ENCODE measurements around the gene POLR2I.

The POLR2I gene

DNA sequence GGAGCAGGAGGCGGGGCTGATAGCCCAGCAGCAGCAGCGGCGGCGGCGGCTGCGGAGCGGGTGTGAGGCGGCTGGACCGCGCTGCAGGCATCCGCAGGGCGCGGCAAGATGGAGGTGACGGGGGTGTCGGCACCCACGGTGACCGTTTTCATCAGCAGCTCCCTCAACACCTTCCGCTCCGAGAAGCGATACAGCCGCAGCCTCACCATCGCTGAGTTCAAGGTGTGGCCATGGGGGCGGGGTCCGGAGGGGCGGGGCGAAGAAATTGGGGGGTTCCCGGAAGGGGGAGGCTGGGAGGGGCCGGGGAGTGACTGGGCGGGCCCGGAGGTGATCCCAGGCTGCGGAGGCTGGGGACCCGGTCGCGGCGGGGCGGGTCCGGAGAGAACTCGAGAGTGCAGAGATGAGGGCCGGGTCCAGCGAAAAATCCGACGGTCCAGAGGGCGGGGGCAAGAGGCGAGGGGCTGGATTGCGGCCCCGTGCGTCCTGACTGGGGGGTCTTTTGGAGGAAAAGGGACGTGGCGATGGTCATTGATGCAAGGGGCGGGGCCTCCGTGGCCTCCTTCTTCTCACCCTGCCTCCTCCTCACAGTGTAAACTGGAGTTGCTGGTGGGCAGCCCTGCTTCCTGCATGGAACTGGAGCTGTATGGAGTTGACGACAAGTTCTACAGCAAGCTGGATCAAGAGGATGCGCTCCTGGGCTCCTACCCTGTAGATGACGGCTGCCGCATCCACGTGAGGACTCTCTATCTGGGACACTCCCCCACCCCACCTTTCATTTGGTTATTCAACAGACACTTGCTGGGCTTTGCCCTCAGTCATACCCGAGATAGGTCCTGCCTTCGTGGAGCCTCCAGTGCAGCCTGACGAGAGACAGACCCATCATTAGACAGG, 1.0 kb upstream of the POLR2I start, which contains the start of gene TBCB (continued):
- TF ChIP-seq, protein P1, sequence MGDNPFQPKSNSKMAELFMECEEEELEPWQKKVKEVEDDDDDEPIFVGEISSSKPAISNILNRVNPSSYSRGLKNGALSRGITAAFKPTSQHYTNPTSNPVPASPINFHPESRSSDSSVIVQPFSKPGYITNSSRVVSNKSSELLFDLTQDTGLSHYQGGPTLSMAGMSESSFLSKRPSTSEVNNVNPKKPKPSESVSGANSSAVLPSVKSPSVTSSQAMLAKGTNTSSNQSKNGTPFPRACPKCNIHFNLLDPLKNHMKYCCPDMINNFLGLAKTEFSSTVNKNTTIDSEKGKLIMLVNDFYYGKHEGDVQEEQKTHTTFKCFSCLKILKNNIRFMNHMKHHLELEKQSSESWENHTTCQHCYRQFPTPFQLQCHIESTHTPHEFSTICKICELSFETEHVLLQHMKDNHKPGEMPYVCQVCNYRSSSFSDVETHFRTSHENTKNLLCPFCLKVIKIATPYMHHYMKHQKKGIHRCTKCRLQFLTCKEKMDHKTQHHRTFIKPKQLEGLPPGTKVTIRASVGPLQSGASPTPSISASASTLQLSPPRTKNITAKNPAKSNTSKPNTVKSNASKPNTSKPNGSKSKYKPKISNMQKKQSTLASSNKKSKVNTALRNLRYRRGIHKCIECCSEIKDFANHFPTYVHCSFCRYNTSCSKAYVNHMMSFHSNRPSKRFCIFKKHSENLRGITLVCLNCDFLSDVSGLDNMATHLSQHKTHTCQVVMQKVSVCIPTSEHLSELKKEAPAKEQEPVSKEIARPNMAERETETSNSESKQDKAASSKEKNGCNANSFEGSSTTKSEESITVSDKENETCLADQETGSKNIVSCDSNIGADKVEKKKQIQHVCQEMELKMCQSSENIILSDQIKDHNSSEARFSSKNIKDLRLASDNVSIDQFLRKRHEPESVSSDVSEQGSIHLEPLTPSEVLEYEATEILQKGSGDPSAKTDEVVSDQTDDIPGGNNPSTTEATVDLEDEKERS (tag by site-specific recombination; IDR thresholded peaks at IDR 0.05), result no peak
- peak; percentile 48 for TF ChIP-seq ZBTB21 (tag by site-specific recombination; IDR thresholded peaks at IDR 0.05)
- TF ChIP-seq ZNF24 (tag by site-specific recombination; IDR thresholded peaks at IDR 0.05), result 0 out of 2 replicates have a peak, but pooled peaks have one; percentile 44
- TF ChIP-seq, protein P2, sequence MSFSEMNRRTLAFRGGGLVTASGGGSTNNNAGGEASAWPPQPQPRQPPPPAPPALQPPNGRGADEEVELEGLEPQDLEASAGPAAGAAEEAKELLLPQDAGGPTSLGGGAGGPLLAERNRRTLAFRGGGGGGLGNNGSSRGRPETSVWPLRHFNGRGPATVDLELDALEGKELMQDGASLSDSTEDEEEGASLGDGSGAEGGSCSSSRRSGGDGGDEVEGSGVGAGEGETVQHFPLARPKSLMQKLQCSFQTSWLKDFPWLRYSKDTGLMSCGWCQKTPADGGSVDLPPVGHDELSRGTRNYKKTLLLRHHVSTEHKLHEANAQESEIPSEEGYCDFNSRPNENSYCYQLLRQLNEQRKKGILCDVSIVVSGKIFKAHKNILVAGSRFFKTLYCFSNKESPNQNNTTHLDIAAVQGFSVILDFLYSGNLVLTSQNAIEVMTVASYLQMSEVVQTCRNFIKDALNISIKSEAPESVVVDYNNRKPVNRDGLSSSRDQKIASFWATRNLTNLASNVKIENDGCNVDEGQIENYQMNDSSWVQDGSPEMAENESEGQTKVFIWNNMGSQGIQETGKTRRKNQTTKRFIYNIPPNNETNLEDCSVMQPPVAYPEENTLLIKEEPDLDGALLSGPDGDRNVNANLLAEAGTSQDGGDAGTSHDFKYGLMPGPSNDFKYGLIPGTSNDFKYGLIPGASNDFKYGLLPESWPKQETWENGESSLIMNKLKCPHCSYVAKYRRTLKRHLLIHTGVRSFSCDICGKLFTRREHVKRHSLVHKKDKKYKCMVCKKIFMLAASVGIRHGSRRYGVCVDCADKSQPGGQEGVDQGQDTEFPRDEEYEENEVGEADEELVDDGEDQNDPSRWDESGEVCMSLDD (tag by site-specific recombination; IDR thresholded peaks at IDR 0.05), result peak; percentile 98
- TF ChIP-seq, protein P3, sequence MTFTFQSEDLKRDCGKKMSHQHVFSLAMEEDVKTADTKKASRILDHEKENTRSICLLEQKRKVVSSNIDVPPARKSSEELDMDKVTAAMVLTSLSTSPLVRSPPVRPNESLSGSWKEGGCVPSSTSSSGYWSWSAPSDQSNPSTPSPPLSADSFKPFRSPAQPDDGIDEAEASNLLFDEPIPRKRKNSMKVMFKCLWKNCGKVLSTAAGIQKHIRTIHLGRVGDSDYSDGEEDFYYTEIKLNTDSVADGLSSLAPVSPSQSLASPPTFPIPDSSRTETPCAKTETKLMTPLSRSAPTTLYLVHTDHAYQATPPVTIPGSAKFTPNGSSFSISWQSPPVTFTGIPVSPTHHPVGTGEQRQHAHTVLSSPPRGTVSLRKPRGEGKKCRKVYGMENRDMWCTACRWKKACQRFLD (tag by site-specific recombination; IDR thresholded peaks at IDR 0.05), result no peak
- TF ChIP-seq, protein P4, sequence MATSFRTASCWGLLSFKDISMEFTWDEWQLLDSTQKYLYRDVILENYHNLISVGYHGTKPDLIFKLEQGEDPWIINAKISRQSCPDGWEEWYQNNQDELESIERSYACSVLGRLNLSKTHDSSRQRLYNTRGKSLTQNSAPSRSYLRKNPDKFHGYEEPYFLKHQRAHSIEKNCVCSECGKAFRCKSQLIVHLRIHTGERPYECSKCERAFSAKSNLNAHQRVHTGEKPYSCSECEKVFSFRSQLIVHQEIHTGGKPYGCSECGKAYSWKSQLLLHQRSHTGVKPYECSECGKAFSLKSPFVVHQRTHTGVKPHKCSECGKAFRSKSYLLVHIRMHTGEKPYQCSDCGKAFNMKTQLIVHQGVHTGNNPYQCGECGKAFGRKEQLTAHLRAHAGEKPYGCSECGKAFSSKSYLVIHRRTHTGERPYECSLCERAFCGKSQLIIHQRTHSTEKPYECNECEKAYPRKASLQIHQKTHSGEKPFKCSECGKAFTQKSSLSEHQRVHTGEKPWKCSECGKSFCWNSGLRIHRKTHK (tag by site-specific recombination; IDR thresholded peaks at IDR 0.05), result no peak
- TF ChIP-seq YY1 (tag by site-specific recombination; IDR thresholded peaks at IDR 0.05), result peak; percentile 93; the same call in 1 of the 2 replicates
- no peak for TF ChIP-seq ZNF292 (tag by site-specific recombination; IDR thresholded peaks at IDR 0.05; ENCODE audit: borderline replicate concordance, low read depth)
- peak; percentile 83; the same call in 1 of the 2 replicates for TF ChIP-seq KLF10 (tag by site-specific recombination; IDR thresholded peaks at IDR 0.05)
- no peak for TF ChIP-seq ZNF157 (tag by site-specific recombination; IDR thresholded peaks at IDR 0.05)
- TF ChIP-seq ZNF658 (tag by site-specific recombination; IDR thresholded peaks at IDR 0.05), result no peak
- 0 out of 2 replicates have a peak, but pooled peaks have one; percentile 22 for TF ChIP-seq ZNF777 (tag by site-specific recombination; IDR thresholded peaks at IDR 0.05; ENCODE audit: borderline replicate concordance)
- no peak for TF ChIP-seq MEIS1 (CRISPR knock-in tag; IDR thresholded peaks at IDR 0.05; ENCODE audit: borderline replicate concordance)
- TF ChIP-seq ZNF37A (tag by site-specific recombination; IDR thresholded peaks at IDR 0.05), result no peak
- TF ChIP-seq, protein P5, sequence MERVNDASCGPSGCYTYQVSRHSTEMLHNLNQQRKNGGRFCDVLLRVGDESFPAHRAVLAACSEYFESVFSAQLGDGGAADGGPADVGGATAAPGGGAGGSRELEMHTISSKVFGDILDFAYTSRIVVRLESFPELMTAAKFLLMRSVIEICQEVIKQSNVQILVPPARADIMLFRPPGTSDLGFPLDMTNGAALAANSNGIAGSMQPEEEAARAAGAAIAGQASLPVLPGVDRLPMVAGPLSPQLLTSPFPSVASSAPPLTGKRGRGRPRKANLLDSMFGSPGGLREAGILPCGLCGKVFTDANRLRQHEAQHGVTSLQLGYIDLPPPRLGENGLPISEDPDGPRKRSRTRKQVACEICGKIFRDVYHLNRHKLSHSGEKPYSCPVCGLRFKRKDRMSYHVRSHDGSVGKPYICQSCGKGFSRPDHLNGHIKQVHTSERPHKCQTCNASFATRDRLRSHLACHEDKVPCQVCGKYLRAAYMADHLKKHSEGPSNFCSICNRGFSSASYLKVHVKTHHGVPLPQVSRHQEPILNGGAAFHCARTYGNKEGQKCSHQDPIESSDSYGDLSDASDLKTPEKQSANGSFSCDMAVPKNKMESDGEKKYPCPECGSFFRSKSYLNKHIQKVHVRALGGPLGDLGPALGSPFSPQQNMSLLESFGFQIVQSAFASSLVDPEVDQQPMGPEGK (tag by site-specific recombination; IDR thresholded peaks at IDR 0.05), result peak; percentile 97
- no peak for TF ChIP-seq HOXC10 (CRISPR knock-in tag; IDR thresholded peaks at IDR 0.05)
- no peak for TF ChIP-seq ZNF837 (tag by site-specific recombination; IDR thresholded peaks at IDR 0.05)
- TF ChIP-seq SALL2 (tag by site-specific recombination; IDR thresholded peaks at IDR 0.05; ENCODE audit: borderline replicate concordance), result no peak
- no peak for TF ChIP-seq ZNF138 (tag by site-specific recombination; IDR thresholded peaks at IDR 0.05; ENCODE audit: borderline replicate concordance)
- TF ChIP-seq ZNF558 (tag by site-specific recombination; IDR thresholded peaks at IDR 0.05), result no peak
- 0 out of 2 replicates have a peak, but pooled peaks have one; percentile 34 for TF ChIP-seq ZFP37 (tag by site-specific recombination; IDR thresholded peaks at IDR 0.05)
- TF ChIP-seq EGR2 (tag by site-specific recombination; IDR thresholded peaks at IDR 0.05; ENCODE audit: low read depth), result peak; percentile 56
- no peak for TF ChIP-seq ZNF48 (tag by site-specific recombination; IDR thresholded peaks at IDR 0.05)
- no peak for TF ChIP-seq RBAK (tag by site-specific recombination; IDR thresholded peaks at IDR 0.05)
- TF ChIP-seq WT1 (tag by site-specific recombination; IDR thresholded peaks at IDR 0.05), result peak; percentile 86
- TF ChIP-seq ZIC2 (tag by site-specific recombination; IDR thresholded peaks at IDR 0.05), result peak; percentile 77
- peak; percentile 68 for TF ChIP-seq ZEB2 (tag by site-specific recombination; IDR thresholded peaks at IDR 0.05)
- no peak for TF ChIP-seq ZSCAN16 (tag by site-specific recombination; IDR thresholded peaks at IDR 0.05)
